Stimulated activated CD4-positive, alpha-beta T cell treated with anti-CD3 and anti-CD28 coated beads, Interleukin-2, amount 100 ng/mL, for 48 hours (primary cell): Measurements from ENCODE around the gene PEAK1.
"Not testable (repeated sequence)": the region's sequence is repeated elsewhere in the genome, so short reads cannot be mapped to it uniquely, and the experiment has no call there.

Source experiments
- DNase-seq, 2 donors: peaks; one replicate each; pipeline ENCODE4 v3.0.0-alpha.2; 2020

PEAK1 gene

GRCh38 chr15:77224352-77224751 lies 195.6 kb downstream of the PEAK1 start:
- no peak for DNase-seq

GRCh38 chr15:77221708-77222107 lies 198.2 kb downstream of the PEAK1 start:
- no peak for DNase-seq

- DNase-seq = no peak
Measured at GRCh38 chr15:77221174-77221573, 198.7 kb downstream of the PEAK1 start.

- DNase-seq = no peak
Measured at GRCh38 chr15:77219841-77220240, 200.1 kb downstream of the PEAK1 start.

GRCh38 chr15:77209221-77209620 lies 210.7 kb downstream of the PEAK1 start:
- no peak for DNase-seq

- no peak for DNase-seq
Measured at GRCh38 chr15:77208241-77208640, 211.7 kb downstream of the PEAK1 start.

GRCh38 chr15:77201665-77202064 lies 218.2 kb downstream of the PEAK1 start:
- DNase-seq = no peak

GRCh38 chr15:77196381-77196780 lies 223.5 kb downstream of the PEAK1 start:
- no peak for DNase-seq

- no peak for DNase-seq
Measured at GRCh38 chr15:77195586-77195985, 224.3 kb downstream of the PEAK1 start.

- no peak for DNase-seq
Measured at GRCh38 chr15:77192451-77192850, 227.5 kb downstream of the PEAK1 start.

GRCh38 chr15:77191230-77191834 lies 228.6 kb downstream of the PEAK1 start:
- no peak for DNase-seq

- DNase-seq = no peak
Measured at GRCh38 chr15:77187751-77188464, 232.0 kb downstream of the PEAK1 start.

GRCh38 chr15:77186594-77187011 lies 233.3 kb downstream of the PEAK1 start:
- no peak for DNase-seq

GRCh38 chr15:77185242-77185785 lies 234.6 kb downstream of the PEAK1 start:
- no peak for DNase-seq

GRCh38 chr15:77184352-77184751 lies 235.6 kb downstream of the PEAK1 start:
- not testable (repeated sequence) for DNase-seq

- no peak for DNase-seq
Measured at GRCh38 chr15:77183066-77183465, 236.8 kb downstream of the PEAK1 start.

GRCh38 chr15:77181305-77182074 lies 238.4 kb downstream of the PEAK1 start:
- no peak for DNase-seq

GRCh38 chr15:77180757-77181156 lies 239.1 kb downstream of the PEAK1 start:
- DNase-seq = no peak

GRCh38 chr15:77180270-77180669 lies 239.6 kb downstream of the PEAK1 start:
- DNase-seq = no peak

- DNase-seq = no peak
Measured at GRCh38 chr15:77179541-77179998, 240.3 kb downstream of the PEAK1 start.

GRCh38 chr15:77178411-77178810 lies 241.5 kb downstream of the PEAK1 start:
- DNase-seq = no peak

- not testable (repeated sequence) for DNase-seq
Measured at GRCh38 chr15:77176148-77176547, 243.8 kb downstream of the PEAK1 start.

GRCh38 chr15:77173487-77173886 lies 246.4 kb downstream of the PEAK1 start:
- DNase-seq = no peak
